ENCODE results near the gene FLT3.

DNA sequence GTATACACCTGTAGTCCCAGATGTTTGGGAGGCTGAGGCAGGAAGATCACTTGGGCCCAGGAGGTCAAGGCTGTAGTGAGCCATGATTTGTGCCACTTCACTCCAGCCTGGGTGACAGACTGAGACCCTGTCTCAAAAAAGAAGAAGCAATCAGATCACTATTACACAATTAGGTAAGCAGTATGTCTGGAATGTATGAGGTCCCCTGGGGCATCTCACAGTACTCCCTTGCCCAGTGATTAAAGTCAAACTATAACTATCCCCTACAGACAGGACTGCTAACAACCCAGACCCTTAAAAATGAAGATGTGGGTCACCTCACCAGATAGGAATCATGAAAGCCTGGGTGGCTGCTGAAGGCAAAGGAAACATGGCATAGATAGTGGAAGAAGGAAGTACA, 28.6 kb upstream of the FLT3 start:
- TF ChIP-seq, protein P1, sequence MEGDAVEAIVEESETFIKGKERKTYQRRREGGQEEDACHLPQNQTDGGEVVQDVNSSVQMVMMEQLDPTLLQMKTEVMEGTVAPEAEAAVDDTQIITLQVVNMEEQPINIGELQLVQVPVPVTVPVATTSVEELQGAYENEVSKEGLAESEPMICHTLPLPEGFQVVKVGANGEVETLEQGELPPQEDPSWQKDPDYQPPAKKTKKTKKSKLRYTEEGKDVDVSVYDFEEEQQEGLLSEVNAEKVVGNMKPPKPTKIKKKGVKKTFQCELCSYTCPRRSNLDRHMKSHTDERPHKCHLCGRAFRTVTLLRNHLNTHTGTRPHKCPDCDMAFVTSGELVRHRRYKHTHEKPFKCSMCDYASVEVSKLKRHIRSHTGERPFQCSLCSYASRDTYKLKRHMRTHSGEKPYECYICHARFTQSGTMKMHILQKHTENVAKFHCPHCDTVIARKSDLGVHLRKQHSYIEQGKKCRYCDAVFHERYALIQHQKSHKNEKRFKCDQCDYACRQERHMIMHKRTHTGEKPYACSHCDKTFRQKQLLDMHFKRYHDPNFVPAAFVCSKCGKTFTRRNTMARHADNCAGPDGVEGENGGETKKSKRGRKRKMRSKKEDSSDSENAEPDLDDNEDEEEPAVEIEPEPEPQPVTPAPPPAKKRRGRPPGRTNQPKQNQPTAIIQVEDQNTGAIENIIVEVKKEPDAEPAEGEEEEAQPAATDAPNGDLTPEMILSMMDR (IDR thresholded peaks at IDR 0.05; ENCODE audit: insufficient read depth, low read length, poor library complexity, severe bottlenecking), result no peak
- TF ChIP-seq EZH2phosphoT487 (conservative IDR thresholded peaks at IDR 0.05; ENCODE audit: low read length), result no peak
